ENCODE data around the gene EED. TPM values are rescaled to one million over a fixed set of nuclear protein-coding genes. Genes with fewer than 3 reads are reported as not detected.

EED gene
- total and polyA plus RNA-seq, 2 experiments from 2014 or later = 15.0 to 19.4 TPM

GRCh38 chr11:86246293-86246675, 1.7 kb downstream of the EED start:
- in situ Hi-C loops (cut with MboI) = no loop called here
- 37 to 40% methylated on average over 5 of the region's 5 CpGs for WGBS, 2 experiments (ENCODE audit: low coverage in 1 of 2, low lambda C conversion rate in 2 of 2, missing lambda C conversion rate in 2 of 2)
- no peaks in the 10 kb centered on the region for H3K36me3 ChIP-seq (ENCODE audit: low read depth)
- TF ChIP-seq EZH2phosphoT487 (IDR thresholded peaks at IDR 0.05; ENCODE audit: insufficient read depth, low read depth) (no peak), EZH2 (IDR thresholded peaks at IDR 0.05; ENCODE audit: insufficient read depth, poor library complexity, severe bottlenecking) (no peak)
- H2AFZ ChIP-seq = peak overlapping the region; percentile 98
- H3F3A ChIP-seq (ENCODE audit: insufficient read depth) = peaks cover 16% of the 10 kb centered on the region; the same call in 1 of the 2 replicates
- DNase-seq = peak; percentile 47
- H3K9me3 ChIP-seq (ENCODE audit: low read depth) = no peaks in the 10 kb centered on the region
- peaks cover 34% of the 10 kb centered on the region for H3K4me1 ChIP-seq (ENCODE audit: insufficient read depth)
- H4K20me1 ChIP-seq (ENCODE audit: insufficient read depth) = no peaks in the 10 kb centered on the region
- peaks cover 61% of the 10 kb centered on the region for H3K79me2 ChIP-seq (ENCODE audit: insufficient read depth)
- H3K27ac ChIP-seq = peak overlapping the region; percentile 98
- H3K9me2 ChIP-seq (ENCODE audit: insufficient read depth) = no peaks in the 10 kb centered on the region
- H3K27me3 ChIP-seq (replicated peaks; ENCODE audit: insufficient read depth) = no peaks in the 10 kb centered on the region
- peak overlapping the region; percentile 84 for H3K4me2 ChIP-seq (ENCODE audit: unreplicated experiment)
- H3K9ac ChIP-seq = peak overlapping the region; percentile 98
- H3K4me3 ChIP-seq = peak overlapping the region; percentile 99

GRCh38 chr11:86247608-86248007, 3.1 kb downstream of the EED start:
- Histone ChIP-seq H4K20me1 (ENCODE audit: insufficient read depth) (no peaks in the 10 kb centered on the region), H3K4me3 (no peak overlapping the region)
- in situ Hi-C loops (cut with MboI) = no loop called here

GRCh38 chr11:86248609-86249008, 4.1 kb downstream of the EED start:
- H3K27ac ChIP-seq = no peak overlapping the region
- 96 to 99% methylated on average over 4 of the region's 4 CpGs for WGBS, 2 experiments (ENCODE audit: low coverage in 1 of 2, low lambda C conversion rate in 2 of 2, missing lambda C conversion rate in 2 of 2)
- no peaks in the 10 kb centered on the region for H3K27me3 ChIP-seq (replicated peaks; ENCODE audit: insufficient read depth)
- in situ Hi-C loops (cut with MboI) = no loop called here
- no peak overlapping the region for H3K9ac ChIP-seq
- 0 out of 2 replicates have a peak, but pooled peaks cover 4% of the 10 kb centered on the region for H3K36me3 ChIP-seq (ENCODE audit: low read depth)
- no peak for DNase-seq
- no peak overlapping the region for H2AFZ ChIP-seq
- H3F3A ChIP-seq (ENCODE audit: insufficient read depth) = peaks cover 13% of the 10 kb centered on the region; the same call in 1 of the 2 replicates
- H3K4me2 ChIP-seq (ENCODE audit: unreplicated experiment) = no peak overlapping the region
- H3K9me2 ChIP-seq (ENCODE audit: insufficient read depth) = no peaks in the 10 kb centered on the region
- no peaks in the 10 kb centered on the region for H4K20me1 ChIP-seq (ENCODE audit: insufficient read depth)
- H3K4me1 ChIP-seq (ENCODE audit: insufficient read depth) = peaks cover 40% of the 10 kb centered on the region
- TF ChIP-seq EZH2phosphoT487 (IDR thresholded peaks at IDR 0.05; ENCODE audit: insufficient read depth, low read depth) = no peak
- no peak for TF ChIP-seq EZH2 (IDR thresholded peaks at IDR 0.05; ENCODE audit: insufficient read depth, poor library complexity, severe bottlenecking)
- no peaks in the 10 kb centered on the region for H3K9me3 ChIP-seq (ENCODE audit: low read depth)
- H3K79me2 ChIP-seq (ENCODE audit: insufficient read depth) = peaks cover 84% of the 10 kb centered on the region
- H3K4me3 ChIP-seq = no peak overlapping the region

More at GRCh38 chr11:86247608-86248007, 3.1 kb downstream of the EED start:
- Histone ChIP-seq H3K9me2 (ENCODE audit: insufficient read depth) (no peaks in the 10 kb centered on the region), H3K9ac (no peak overlapping the region), H3K36me3 (ENCODE audit: low read depth) (0 out of 2 replicates have a peak, but pooled peaks cover 4% of the 10 kb centered on the region), H2AFZ (no peak overlapping the region), H3K4me1 (ENCODE audit: insufficient read depth) (peaks cover 40% of the 10 kb centered on the region), H3K4me2 (ENCODE audit: unreplicated experiment) (peak overlapping the region; percentile 84), H3K27me3 (replicated peaks; ENCODE audit: insufficient read depth) (no peaks in the 10 kb centered on the region), H3K79me2 (ENCODE audit: insufficient read depth) (peaks cover 74% of the 10 kb centered on the region), H3K9me3 (ENCODE audit: low read depth) (no peaks in the 10 kb centered on the region), H3K27ac (no peak overlapping the region), H3F3A (ENCODE audit: insufficient read depth) (peaks cover 16% of the 10 kb centered on the region; the same call in 1 of the 2 replicates)
- TF ChIP-seq EZH2phosphoT487 (IDR thresholded peaks at IDR 0.05; ENCODE audit: insufficient read depth, low read depth) (no peak), EZH2 (IDR thresholded peaks at IDR 0.05; ENCODE audit: insufficient read depth, poor library complexity, severe bottlenecking) (no peak)
- WGBS, 2 experiments (ENCODE audit: low coverage in 1 of 2, low lambda C conversion rate in 2 of 2, missing lambda C conversion rate in 2 of 2) = 97 to 100% methylated on average over 1 of the region's 1 CpG
- DNase-seq = no peak

GRCh38 chr11:86249307-86250098, 5.0 kb downstream of the EED start:
- no peaks in the 10 kb centered on the region for H3K27me3 ChIP-seq (replicated peaks; ENCODE audit: insufficient read depth)
- H3K4me2 ChIP-seq (ENCODE audit: unreplicated experiment) = no peak overlapping the region
- no peak overlapping the region for H2AFZ ChIP-seq
- H3K9me2 ChIP-seq (ENCODE audit: insufficient read depth) = no peaks in the 10 kb centered on the region
- 0 out of 2 replicates have a peak, but pooled peaks cover 7% of the 10 kb centered on the region for H3F3A ChIP-seq (ENCODE audit: insufficient read depth)
- in situ Hi-C loops (cut with MboI) = no loop called here
- peaks cover 93% of the 10 kb centered on the region for H3K79me2 ChIP-seq (ENCODE audit: insufficient read depth)
- TF ChIP-seq EZH2phosphoT487 (IDR thresholded peaks at IDR 0.05; ENCODE audit: insufficient read depth, low read depth) (no peak), EZH2 (IDR thresholded peaks at IDR 0.05; ENCODE audit: insufficient read depth, poor library complexity, severe bottlenecking) (no peak)
- DNase-seq = peak; percentile 35
- peak overlapping the region; percentile 61; the same call in 1 of the 2 replicates for H3K9ac ChIP-seq
- 0 out of 2 replicates have a peak overlapping the region, but pooled peaks have one; percentile 13 for H3K4me3 ChIP-seq
- WGBS, 2 experiments (ENCODE audit: low coverage in 1 of 2, low lambda C conversion rate in 2 of 2, missing lambda C conversion rate in 2 of 2) = 50 to 55% methylated on average over 3 of the region's 3 CpGs
- H3K4me1 ChIP-seq (ENCODE audit: insufficient read depth) = peaks cover 40% of the 10 kb centered on the region
- H3K36me3 ChIP-seq (ENCODE audit: low read depth) = 0 out of 2 replicates have a peak, but pooled peaks cover 4% of the 10 kb centered on the region
- no peak overlapping the region for H3K27ac ChIP-seq
- H4K20me1 ChIP-seq (ENCODE audit: insufficient read depth) = no peaks in the 10 kb centered on the region
- no peaks in the 10 kb centered on the region for H3K9me3 ChIP-seq (ENCODE audit: low read depth)

Data from GM23248 (cell line).